WTC11 (cell line): ENCODE results near the gene CMC1.

Experiments
- ATF1 ChIP-seq: sonication (generic); formaldehyde crosslinking; IDR thresholded peaks from 2 replicates; pipeline ENCODE4 v1.8.1; 2023; ENCODE audit warnings: mild to moderate bottlenecking, moderate library complexity, missing genetic modification reagents
- CREB1 ChIP-seq: sonication (generic); formaldehyde crosslinking; IDR thresholded peaks from 2 replicates; pipeline ENCODE4 v1.8.0; 2023; ENCODE audit warnings: mild to moderate bottlenecking, missing genetic modification reagents
- CREM ChIP-seq: sonication (generic); formaldehyde crosslinking; IDR thresholded peaks from 2 replicates; pipeline ENCODE4 v1.8.1; 2022; ENCODE audit warnings: mild to moderate bottlenecking, missing genetic modification reagents, moderate library complexity
- CTCF ChIP-seq: fragments of 200-600 bp; IDR thresholded peaks from 2 replicates; pipeline ENCODE4 v1.8.0; 2022; ENCODE audit warnings: antibody characterized with exemption
- FOXJ3 ChIP-seq: sonication (generic); formaldehyde crosslinking; IDR thresholded peaks from 2 replicates; pipeline ENCODE4 v1.9.0; 2021; ENCODE audit warnings: missing genetic modification reagents, mild to moderate bottlenecking, borderline replicate concordance
- JUN ChIP-seq: sonication (generic); formaldehyde crosslinking; IDR thresholded peaks from 2 replicates; pipeline ENCODE4 v1.8.0; 2023; ENCODE audit warnings: mild to moderate bottlenecking, missing genetic modification reagents
- NR2C2 ChIP-seq: sonication (generic); formaldehyde crosslinking; IDR thresholded peaks from 2 replicates; pipeline ENCODE4 v1.8.0; 2022; ENCODE audit warnings: mild to moderate bottlenecking, missing genetic modification reagents
- NR3C1 ChIP-seq: sonication (generic); formaldehyde crosslinking; conservative IDR thresholded peaks from 2 replicates; pipeline ENCODE4 v1.8.1; 2023; ENCODE audit warnings: low read depth, mild to moderate bottlenecking, missing genetic modification reagents
- PREB ChIP-seq: sonication (generic); formaldehyde crosslinking; IDR thresholded peaks from 2 replicates; pipeline ENCODE4 v1.8.1; 2022; ENCODE audit warnings: mild to moderate bottlenecking, missing genetic modification reagents, moderate library complexity, borderline replicate concordance
- TEAD4 ChIP-seq: sonication (generic); formaldehyde crosslinking; IDR thresholded peaks from 2 replicates; pipeline ENCODE4 v1.8.0; 2022; ENCODE audit warnings: mild to moderate bottlenecking, missing genetic modification reagents
- ZNF121 ChIP-seq: sonication (generic); formaldehyde crosslinking; IDR thresholded peaks from 2 replicates; pipeline ENCODE4 v1.8.0; 2023; ENCODE audit warnings: missing genetic modification reagents

- no peak for TF ChIP-seq CTCF
- TF ChIP-seq CREM: no peak
- TF ChIP-seq NR3C1 (CRISPR knock-in tag): no peak
- no peak for TF ChIP-seq CREB1 (CRISPR knock-in tag)
- no peak for TF ChIP-seq FOXJ3 (CRISPR knock-in tag)
- TF ChIP-seq ZNF121 (CRISPR knock-in tag): no peak
- no peak for TF ChIP-seq NR2C2 (CRISPR knock-in tag)
- no peak for TF ChIP-seq TEAD4 (CRISPR knock-in tag)
- no peak for TF ChIP-seq JUN (CRISPR knock-in tag)
- TF ChIP-seq PREB (CRISPR knock-in tag): no peak
- no peak for TF ChIP-seq ATF1 (CRISPR knock-in tag)
Observed at GRCh38 chr3:28265641-28266040, 24.2 kb downstream of the CMC1 start.
